H1 (cell line): ENCODE measurements around the gene ERLIN1. TPM values are rescaled to one million over a fixed set of nuclear protein-coding genes. Genes with fewer than 3 reads are reported as not detected.

Source experiments
- CTCF ChIA-PET: fragments of 300-600 bp; sonication (Branson Sonifier 250); formaldehyde crosslinking; loops from one replicate; lab custom pipeline; 2021; ENCODE audit not compliant: partially characterized antibody; lab: Charles Lee
- POLR2A ChIA-PET: fragments of 300-600 bp; sonication (Branson Sonifier 250); formaldehyde crosslinking; loops from one replicate; lab custom pipeline; 2021; ENCODE audit warnings: inconsistent platforms; ENCODE audit not compliant: partially characterized antibody; lab: Charles Lee
- DNase-seq, 2 experiments: peaks; one replicate each; pipeline versions ENCODE4 v3.0.0 to v3.0.0-alpha.2; 2010 to 2022; ENCODE audit warnings: low spot score in 2 of 2, low read depth in 1 of 2, mixed read lengths in 1 of 2
- FAIRE-seq: peaks from 2 replicates; lab custom pipeline; 2011; peaks lifted over from hg19 to GRCh38; lab: Jason Lieb, UNC
- H2AFZ ChIP-seq: 2 replicates; pipeline ENCODE4 v1.8.1; 2012; ENCODE audit warnings: low read length, inconsistent platforms
- H2AK5ac ChIP-seq: 2 replicates; pipeline ENCODE4 v1.6.1; 2013; ENCODE audit warnings: low read depth, low read length
- H2BK120ac ChIP-seq: replicated peaks from 2 replicates; pipeline ENCODE3; 2013; ENCODE audit warnings: low read depth, low read length, inconsistent platforms
- H2BK12ac ChIP-seq: 2 replicates; pipeline ENCODE4 v1.6.1; 2013; ENCODE audit warnings: low read depth, low read length
- H2BK15ac ChIP-seq: 2 replicates; pipeline ENCODE4 v1.6.1; 2013; ENCODE audit warnings: low read length
- H2BK20ac ChIP-seq: 2 replicates; pipeline ENCODE4 v1.6.1; 2013; ENCODE audit warnings: low read length
- H2BK5ac ChIP-seq: 2 replicates; pipeline ENCODE4 v1.6.1; 2013; ENCODE audit warnings: low read depth, low read length
- H3K14ac ChIP-seq: 2 replicates; pipeline ENCODE4 v1.6.1; 2013; ENCODE audit warnings: inconsistent platforms; ENCODE audit not compliant: insufficient read length
- H3K18ac ChIP-seq: 2 replicates; pipeline ENCODE4 v1.6.1; 2013; ENCODE audit warnings: low read length; ENCODE audit errors: extremely low read depth
- H3K23ac ChIP-seq: 2 replicates; pipeline ENCODE4 v1.6.1; 2013; ENCODE audit warnings: inconsistent platforms; ENCODE audit not compliant: insufficient read length
- H3K23me2 ChIP-seq: 2 replicates; pipeline ENCODE4 v1.6.1; 2013; ENCODE audit warnings: low read depth, low read length
- H3K27ac ChIP-seq: 2 replicates; pipeline ENCODE4 v1.6.1; 2011; ENCODE audit warnings: low read depth, low read length, inconsistent platforms
- H3K27me3 ChIP-seq, 4 experiments: replicated peaks in 1 of 4; 1 replicate in 1 of 4; 2 replicates in 3 of 4; pipeline versions ENCODE4 v1.6.1 to v1.8.1; 2011 to 2013; ENCODE audit warnings: low read length in 3 of 4, mild to moderate bottlenecking in 3 of 4, inconsistent platforms in 2 of 4, mixed read lengths in 2 of 4, moderate library complexity in 1 of 4; ENCODE audit not compliant: control insufficient read depth in 3 of 4, insufficient read depth in 3 of 4; ENCODE audit errors: extremely low read depth in 1 of 4
- H3K36me3 ChIP-seq, 4 experiments: 2 replicates each; pipeline versions ENCODE4 v1.6.1 to v1.8.1; 2011 to 2013; ENCODE audit warnings: mild to moderate bottlenecking in 4 of 4, low read length in 3 of 4, moderate library complexity in 2 of 4, control low read depth in 1 of 4, inconsistent platforms in 1 of 4; ENCODE audit not compliant: insufficient read depth in 4 of 4, control insufficient read depth in 2 of 4
- H3K4ac ChIP-seq: replicated peaks from 2 replicates; pipeline ENCODE3; 2013; ENCODE audit warnings: low read length, low read depth, mixed read lengths, inconsistent platforms; ENCODE audit not compliant: insufficient read length
- H3K4me1 ChIP-seq, 4 experiments: replicated peaks in 1 of 4; 1 replicate in 1 of 4; 2 replicates in 3 of 4; pipeline versions ENCODE4 v1.6.1 to v1.8.1; 2011 to 2013; ENCODE audit warnings: low read length in 3 of 4, inconsistent platforms in 2 of 4, mixed read lengths in 1 of 4; ENCODE audit not compliant: insufficient read depth in 4 of 4, control insufficient read depth in 3 of 4
- H3K4me2 ChIP-seq, 2 experiments: 2 replicates each; pipeline versions ENCODE4 v1.6.1 to v1.8.1; 2011 to 2013; ENCODE audit warnings: low read depth in 2 of 2, low read length in 2 of 2, control low read depth in 1 of 2, inconsistent platforms in 1 of 2, mild to moderate bottlenecking in 1 of 2; ENCODE audit not compliant: insufficient read depth in 1 of 2
- H3K4me3 ChIP-seq, 4 experiments: fragments of 200-600, 300-600 bp in 1 of 4; sonication (generic), shearing (Covaris generic), sonication (Bioruptor Twin) in 1 of 4; 2 replicates each; pipeline versions ENCODE4 v1.5.1 to v1.8.1; 2011 to 2016; ENCODE audit warnings: low read length in 4 of 4, low read depth in 3 of 4, control low read depth in 2 of 4, inconsistent platforms in 2 of 4, mild to moderate bottlenecking in 2 of 4, mixed read lengths in 1 of 4, moderate library complexity in 1 of 4; ENCODE audit not compliant: insufficient read depth in 2 of 4; ENCODE audit errors: extremely low read depth in 1 of 4
- H3K56ac ChIP-seq: replicated peaks from 2 replicates; pipeline ENCODE3; 2013; ENCODE audit warnings: low read depth, mild to moderate bottlenecking, mixed read lengths, low read length, inconsistent platforms; ENCODE audit not compliant: insufficient read length
- H3K79me1 ChIP-seq: 2 replicates; pipeline ENCODE4 v1.6.1; 2013; ENCODE audit warnings: low read depth, low read length, control low read depth
- H3K79me2 ChIP-seq, 2 experiments: 2 replicates each; pipeline versions ENCODE4 v1.6.1 to v1.8.1; 2012 to 2013; ENCODE audit warnings: low read length in 2 of 2, mild to moderate bottlenecking in 2 of 2, inconsistent platforms in 1 of 2; ENCODE audit not compliant: insufficient read depth in 2 of 2, control insufficient read depth in 1 of 2
- H3K9ac ChIP-seq, 4 experiments: replicated peaks in 1 of 4; 1 replicate in 1 of 4; 2 replicates in 3 of 4; pipeline versions ENCODE4 v1.6.1 to v1.8.1; 2011 to 2013; ENCODE audit warnings: low read depth in 3 of 4, low read length in 3 of 4, control low read depth in 2 of 4, mild to moderate bottlenecking in 2 of 4, moderate library complexity in 2 of 4, inconsistent platforms in 1 of 4; ENCODE audit errors: extremely low read depth in 1 of 4
- H3K9me3 ChIP-seq, 2 experiments: 2 replicates each; pipeline versions ENCODE4 v1.6.1 to v1.8.1; 2012 to 2013; ENCODE audit warnings: mild to moderate bottlenecking in 2 of 2, moderate library complexity in 2 of 2, control low read depth in 1 of 2, inconsistent platforms in 1 of 2, low read depth in 1 of 2, low read length in 1 of 2, mixed read lengths in 1 of 2; ENCODE audit not compliant: insufficient read depth in 2 of 2
- H4K20me1 ChIP-seq, 2 experiments: replicated peaks in 1 of 2; 2 replicates each; pipeline versions ENCODE3 to v1.8.1; 2011 to 2013; ENCODE audit warnings: inconsistent platforms in 2 of 2, low read length in 2 of 2, mild to moderate bottlenecking in 1 of 2; ENCODE audit not compliant: insufficient read depth in 2 of 2, control insufficient read depth in 1 of 2
- H4K5ac ChIP-seq: 2 replicates; pipeline ENCODE4 v1.6.1; 2013; ENCODE audit warnings: low read length, low read depth, mixed read lengths, inconsistent platforms; ENCODE audit not compliant: insufficient read length
- H4K8ac ChIP-seq: 2 replicates; pipeline ENCODE4 v1.8.0; 2013; ENCODE audit warnings: mild to moderate bottlenecking, moderate library complexity, low read length, inconsistent platforms; ENCODE audit not compliant: insufficient read depth; ENCODE audit errors: extremely low read depth
- H4K91ac ChIP-seq: replicated peaks from 2 replicates; pipeline ENCODE3; 2013; ENCODE audit warnings: low read length, mixed read lengths, inconsistent platforms; ENCODE audit not compliant: insufficient read length
- BRCA1 ChIP-seq: IDR thresholded peaks from 2 replicates; pipeline ENCODE4 v1.6.1; 2012; ENCODE audit warnings: low read depth, low read length, improper control_type of control experiment
- CBX8 ChIP-seq: fragments of 300-800, 300-1000 bp; sonication (generic); IDR thresholded peaks from 2 replicates; pipeline ENCODE4 v1.7.1; 2016; ENCODE audit warnings: low read depth, low read length, borderline replicate concordance
- CHD1 ChIP-seq: IDR thresholded peaks from 2 replicates; pipeline ENCODE4 v1.6.1; 2012; ENCODE audit warnings: low read depth, low read length, improper control_type of control experiment
- EGR1 ChIP-seq: IDR thresholded peaks from 2 replicates; pipeline ENCODE4 v1.6.1; 2011; ENCODE audit warnings: low read depth, low read length, borderline replicate concordance
- HDAC6 ChIP-seq: IDR thresholded peaks from one replicate; pipeline ENCODE4 v1.7.1; 2012; ENCODE audit warnings: low read depth, mild to moderate bottlenecking, inconsistent platforms, low read length, moderate library complexity
- JUND ChIP-seq: IDR thresholded peaks from 2 replicates; pipeline ENCODE4 v1.6.1; 2011; ENCODE audit warnings: mild to moderate bottlenecking, improper control_type of control experiment, low read length
- KDM1A ChIP-seq: fragments of 200-600, 300-600 bp; sonication (generic); IDR thresholded peaks from 2 replicates; pipeline ENCODE4 v1.7.1; 2016; ENCODE audit warnings: mild to moderate bottlenecking, low read length, borderline replicate concordance
- POLR2A ChIP-seq, 2 experiments: IDR thresholded peaks; 1 replicate in 1 of 2; 2 replicates in 1 of 2; pipeline ENCODE4 v1.6.1; 2011; ENCODE audit warnings: low read depth in 2 of 2, low read length in 2 of 2, mild to moderate bottlenecking in 2 of 2; ENCODE audit errors: control extremely low read depth in 1 of 2
- TAF7 ChIP-seq: optimal IDR thresholded peaks from 2 replicates; pipeline ENCODE3; 2011; ENCODE audit warnings: low read depth, mild to moderate bottlenecking, inconsistent platforms, low read length, moderate library complexity, borderline replicate concordance
- ZNF274 ChIP-seq: IDR thresholded peaks from 2 replicates; pipeline ENCODE4 v1.7.0; 2012; ENCODE audit warnings: low read length, borderline replicate concordance; ENCODE audit errors: extremely low read depth
- WGBS, 2 experiments: shearing (Covaris generic) in 1 of 2; methylation state at CpG; one replicate each; pipeline versions ENCODE4 v1.1.6 to v1.1.7; 2013 to 2015; ENCODE audit warnings: low lambda C conversion rate in 2 of 2, mixed read lengths in 2 of 2, inconsistent platforms in 1 of 2, low coverage in 1 of 2, missing lambda C conversion rate in 1 of 2; ENCODE audit not compliant: insufficient replicate concordance in 2 of 2, insufficient coverage in 1 of 2, insufficient read length in 1 of 2; ENCODE audit errors: extremely low coverage in 1 of 2, missing lambda C conversion rate in 1 of 2; 5-methylcytosine and 5-hydroxymethylcytosine counted together
- polyA plus RNA-seq, 7 experiments: library from polyadenylated mRNA; depleted of rRNA in 3 of 7; stranded (reverse) in 5 of 7; unstranded in 2 of 7; fragments of >200 nt in 5 of 7; fragments of 200-250 nt in 2 of 7; gene quantifications; 1 replicate in 5 of 7; 2 replicates in 1 of 7; 4 replicates in 1 of 7; pipeline versions ENCODE4 v1.2.1 to v1.2.3, GENCODE V29; 2011 to 2013; ENCODE audit warnings: missing spikeins in 2 of 7, mixed read lengths in 2 of 7
- total RNA-seq: library from RNA; stranded (reverse); fragmentation: NEBNext Ultra II Directional; extraction: Animal tissue kit (Norgen Biotek cat#: 25700); gene quantifications from 2 replicates; pipeline ENCODE4 v1.2.1, GENCODE V29; 2021

ERLIN1 gene
- total and polyA plus RNA-seq, 2 of the 8 experiments (the other 6 are each of a cell fraction or from before 2014, with no cell fraction given), result 16.5 to 32.0 TPM

GRCh38 chr10:100182908-100183307, 2.9 kb downstream of the ERLIN1 start:
- H3K79me2 ChIP-seq, result peaks cover 0 to 24% of the 10 kb centered on the region in 2 experiments; a peak in 2 of 4 replicates
- WGBS, 2 experiments, result 88% methylated on average over 3 of the region's 3 CpGs; no CpG with 5 or more reads in 1 of the 2 experiments
- no peak overlapping the region for H2AFZ ChIP-seq

More at GRCh38 chr10:100182908-100183307, 2.9 kb downstream of the ERLIN1 start:
- H3K36me3 ChIP-seq, result peaks cover 2 to 14% (median 6%) of the 10 kb centered on the region in 4 experiments; a peak in 5 of 8 replicates
- H2BK20ac ChIP-seq, result no peak overlapping the region
- CTCF ChIA-PET, result no interaction called here
- DNase-seq (no peak), FAIRE-seq (no peak)
- no peak overlapping the region for H2BK5ac ChIP-seq
- no peak overlapping the region for H4K8ac ChIP-seq
- H3K14ac ChIP-seq, result no peak overlapping the region
- H2BK15ac ChIP-seq, result no peak overlapping the region
- H3K79me1 ChIP-seq, result no peaks in the 10 kb centered on the region
- no peak overlapping the region for H2AK5ac ChIP-seq
- H3K23ac ChIP-seq, result no peak overlapping the region
- no peak overlapping the region for H3K18ac ChIP-seq
- no peak overlapping the region for H3K9ac ChIP-seq
- H4K5ac ChIP-seq, result no peak overlapping the region
- H3K27me3 ChIP-seq, result no peaks in the 10 kb centered on the region
- no peak overlapping the region for H3K4me3 ChIP-seq
- no peak overlapping the region for H3K27ac ChIP-seq
- H3K56ac ChIP-seq, result no peak overlapping the region
- peaks cover 0 to 4% (median 0%) of the 10 kb centered on the region in 4 experiments; a peak in 2 of 7 replicates for H3K4me1 ChIP-seq
- H3K4ac ChIP-seq, result no peak overlapping the region
- no peaks in the 10 kb centered on the region for H3K9me3 ChIP-seq
- H3K4me2 ChIP-seq, result no peak overlapping the region
- POLR2A ChIA-PET, result no interaction called here
- H3K23me2 ChIP-seq, result peaks cover 12% of the 10 kb centered on the region
- H2BK12ac ChIP-seq, result no peak overlapping the region
- H4K20me1 ChIP-seq, result no peaks in the 10 kb centered on the region
- H4K91ac ChIP-seq, result no peak overlapping the region
- TF ChIP-seq ZNF274 (no peak), JUND (no peak), BRCA1 (no peak), HDAC6 (no peak), TAF7 (no peak), CBX8 (no peak), KDM1A (no peak), EGR1 (no peak), CHD1 (no peak), POLR2A (IDR thresholded peaks at IDR 0.05; ENCODE audit: control extremely low read depth in 1 of 2, low read depth in 2 of 2, low read length in 2 of 2) (no peak)
- no peak overlapping the region for H2BK120ac ChIP-seq
